A673 (cell line): ENCODE measurements around the gene NUBPL.

ENCODE experiments used
- EZH2 ChIP-seq: fragments of 200-600 bp; sonication (generic); IDR thresholded peaks from 2 replicates; pipeline ENCODE4 v1.6.1; 2017; ENCODE audit warnings: borderline replicate concordance, low read depth, mild to moderate bottlenecking, mixed read lengths, antibody characterized with exemption, low read length; ENCODE audit not compliant: poor library complexity, severe bottlenecking
- TF ChIP-seq, protein P1 (sequence below): fragments of 300-800, 200-600 bp; sonication (generic); conservative IDR thresholded peaks from 2 replicates; pipeline ENCODE4 v1.5.1; 2017; ENCODE audit warnings: low read depth, mild to moderate bottlenecking, antibody characterized with exemption, low read length, moderate library complexity, mixed read lengths

DNA sequence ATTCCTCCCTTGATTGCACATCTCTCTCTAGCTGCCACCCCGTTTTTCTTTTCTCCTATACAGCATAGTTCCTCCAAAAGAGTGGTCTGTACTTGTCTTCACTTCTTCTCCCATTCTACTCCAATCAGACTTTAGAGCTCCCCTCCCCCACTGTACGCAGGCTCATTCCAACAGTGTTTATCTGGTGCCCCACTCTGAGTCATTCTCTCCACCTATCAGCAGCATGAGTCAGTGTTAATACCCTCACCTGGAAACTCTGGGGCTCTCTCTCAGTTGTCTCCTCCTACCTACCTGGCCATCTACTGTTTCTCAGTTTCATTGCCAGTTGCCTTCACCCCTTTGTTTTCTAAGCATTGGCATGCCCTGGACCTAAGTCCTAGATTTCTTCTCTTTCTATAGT, 340.8 kb downstream of the NUBPL start:
- TF ChIP-seq, protein P1, sequence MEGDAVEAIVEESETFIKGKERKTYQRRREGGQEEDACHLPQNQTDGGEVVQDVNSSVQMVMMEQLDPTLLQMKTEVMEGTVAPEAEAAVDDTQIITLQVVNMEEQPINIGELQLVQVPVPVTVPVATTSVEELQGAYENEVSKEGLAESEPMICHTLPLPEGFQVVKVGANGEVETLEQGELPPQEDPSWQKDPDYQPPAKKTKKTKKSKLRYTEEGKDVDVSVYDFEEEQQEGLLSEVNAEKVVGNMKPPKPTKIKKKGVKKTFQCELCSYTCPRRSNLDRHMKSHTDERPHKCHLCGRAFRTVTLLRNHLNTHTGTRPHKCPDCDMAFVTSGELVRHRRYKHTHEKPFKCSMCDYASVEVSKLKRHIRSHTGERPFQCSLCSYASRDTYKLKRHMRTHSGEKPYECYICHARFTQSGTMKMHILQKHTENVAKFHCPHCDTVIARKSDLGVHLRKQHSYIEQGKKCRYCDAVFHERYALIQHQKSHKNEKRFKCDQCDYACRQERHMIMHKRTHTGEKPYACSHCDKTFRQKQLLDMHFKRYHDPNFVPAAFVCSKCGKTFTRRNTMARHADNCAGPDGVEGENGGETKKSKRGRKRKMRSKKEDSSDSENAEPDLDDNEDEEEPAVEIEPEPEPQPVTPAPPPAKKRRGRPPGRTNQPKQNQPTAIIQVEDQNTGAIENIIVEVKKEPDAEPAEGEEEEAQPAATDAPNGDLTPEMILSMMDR: no peak
- no peak for TF ChIP-seq EZH2
